IPS-NIHi11 (cell line): ENCODE results near the gene MYPOP.

Experiments used
- DNase-seq: peaks from one replicate; pipeline ENCODE4 v3.0.0; 2012; ENCODE audit warnings: mixed read lengths, low spot score

The MYPOP gene

DNA sequence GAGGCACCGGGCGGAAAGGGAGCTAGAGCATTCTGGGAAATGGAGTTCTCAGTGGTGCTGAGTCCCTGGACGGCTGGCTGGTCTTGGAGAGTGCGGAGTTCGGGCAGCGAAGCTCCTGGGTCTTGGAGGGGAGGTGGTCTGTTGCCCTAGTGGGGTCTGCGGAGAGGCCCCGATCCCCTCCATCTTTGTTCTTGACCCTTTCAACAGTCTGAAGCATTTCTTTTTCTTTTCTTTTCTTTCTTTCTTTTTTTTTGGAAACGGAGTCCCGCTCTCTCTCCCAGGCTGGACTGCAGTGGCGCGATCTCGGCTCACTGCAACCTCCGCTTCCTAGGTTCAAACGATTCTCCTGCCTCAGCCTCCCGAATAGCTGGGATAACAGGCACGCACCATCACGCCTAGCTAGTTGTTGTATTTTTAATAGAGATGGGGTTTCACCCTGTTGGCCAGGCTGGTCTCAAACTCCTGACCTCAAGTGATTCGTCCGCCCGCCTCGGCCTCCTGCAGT lies 39.0 kb downstream of the MYPOP start:
- DNase-seq, result no peak

DNA sequence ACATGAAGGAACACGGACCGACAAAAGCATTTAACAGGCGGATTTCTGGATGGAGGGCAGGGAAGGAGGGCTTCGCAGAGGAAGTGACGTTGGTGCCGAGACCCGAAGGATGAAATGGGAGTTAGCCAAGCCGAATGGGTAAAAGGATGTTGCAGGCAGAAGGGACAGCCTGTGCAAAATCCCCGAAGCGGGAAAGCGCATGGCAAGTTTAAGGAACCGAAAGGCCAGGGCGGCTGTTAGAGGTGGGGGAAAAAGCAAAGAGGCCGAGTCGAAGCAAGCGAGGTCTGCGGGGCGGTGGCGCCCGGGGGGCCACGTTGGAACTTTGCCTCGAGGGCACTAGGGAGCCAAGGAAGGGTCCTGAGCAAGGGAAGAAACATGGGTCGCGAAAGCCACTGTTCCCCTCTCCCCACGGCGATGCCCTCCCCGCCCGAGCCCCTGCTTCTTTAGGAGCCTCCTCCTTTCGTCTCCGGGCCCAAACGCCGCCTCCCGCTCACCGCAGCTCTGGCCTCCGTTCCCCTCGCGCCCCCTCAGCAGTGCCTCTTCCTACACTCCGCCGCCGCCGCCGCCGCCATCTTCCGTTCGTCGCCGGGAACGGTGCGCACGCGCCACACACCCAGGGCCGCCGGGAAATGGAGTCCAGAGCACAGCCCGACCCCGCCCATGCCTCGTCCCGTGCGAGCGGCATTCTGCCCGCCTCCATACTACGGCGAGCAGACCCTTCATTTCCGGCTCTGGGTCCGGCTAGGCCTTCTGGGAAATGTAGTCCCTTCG lies 39.7 kb downstream of the MYPOP start, which contains the start of gene SYMPK:
SYMPK (minus strand) TSS at position 584 of the 771 bp plus-strand sequence. CDS start 8,652 bp downstream, outside the sequence.
- peak; percentile 100 for DNase-seq

DNA sequence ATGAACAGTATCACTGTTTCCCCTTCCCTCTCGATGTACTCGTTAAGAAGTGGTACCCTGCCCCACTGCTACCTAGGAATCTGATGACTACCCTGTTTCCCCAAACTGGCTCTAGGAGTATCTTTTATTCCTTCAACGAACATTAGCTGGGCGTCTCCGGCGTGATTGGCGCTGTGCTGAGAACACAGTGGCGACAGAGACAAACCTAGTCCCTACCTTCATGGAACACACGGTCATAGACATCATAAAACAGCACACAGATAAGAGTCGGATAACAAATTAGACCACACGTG lies 40.2 kb downstream of the MYPOP start:
- peak; percentile 29 for DNase-seq

DNA sequence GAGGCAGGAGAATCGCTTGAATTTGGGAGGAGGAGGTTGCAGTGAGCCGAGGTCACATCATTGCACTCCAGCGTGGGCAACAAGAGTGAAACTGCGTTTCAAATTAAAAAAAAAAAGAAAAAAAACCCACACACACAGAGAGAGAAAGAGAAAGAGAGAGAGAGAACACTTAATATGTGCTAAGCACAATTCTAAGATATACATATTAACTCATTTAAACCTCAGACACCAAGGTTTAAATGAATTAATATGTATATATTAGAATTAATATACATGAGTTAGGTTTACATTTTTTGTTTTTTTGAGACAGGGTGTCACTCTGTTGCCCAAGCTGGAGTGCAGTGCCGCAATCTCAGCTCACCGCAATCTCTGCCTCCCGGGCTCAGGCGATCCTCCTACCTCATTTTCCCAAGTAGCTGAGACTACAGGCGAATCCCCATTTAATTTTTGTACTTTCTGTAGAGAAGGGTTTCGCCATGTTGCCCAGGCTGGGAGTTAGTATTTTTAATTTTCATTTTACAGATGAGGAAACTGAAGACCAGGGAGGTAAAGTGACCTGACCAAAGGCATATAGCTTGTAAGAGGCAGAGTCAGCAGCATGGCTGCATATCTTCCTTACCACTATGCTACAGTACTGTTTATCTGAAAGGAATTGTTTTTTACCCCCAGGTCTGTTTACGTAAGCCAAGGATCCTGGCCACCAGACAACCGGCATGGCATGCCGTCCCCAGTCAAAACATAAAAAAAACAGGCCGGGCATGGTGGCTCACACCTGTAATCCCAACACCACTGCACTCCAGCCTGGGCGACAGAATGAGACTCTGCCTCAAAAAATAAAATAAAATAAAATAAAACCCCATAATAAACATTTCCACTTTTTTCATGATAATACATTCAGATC lies 41.8 kb downstream of the MYPOP start:
- no peak for DNase-seq

DNA sequence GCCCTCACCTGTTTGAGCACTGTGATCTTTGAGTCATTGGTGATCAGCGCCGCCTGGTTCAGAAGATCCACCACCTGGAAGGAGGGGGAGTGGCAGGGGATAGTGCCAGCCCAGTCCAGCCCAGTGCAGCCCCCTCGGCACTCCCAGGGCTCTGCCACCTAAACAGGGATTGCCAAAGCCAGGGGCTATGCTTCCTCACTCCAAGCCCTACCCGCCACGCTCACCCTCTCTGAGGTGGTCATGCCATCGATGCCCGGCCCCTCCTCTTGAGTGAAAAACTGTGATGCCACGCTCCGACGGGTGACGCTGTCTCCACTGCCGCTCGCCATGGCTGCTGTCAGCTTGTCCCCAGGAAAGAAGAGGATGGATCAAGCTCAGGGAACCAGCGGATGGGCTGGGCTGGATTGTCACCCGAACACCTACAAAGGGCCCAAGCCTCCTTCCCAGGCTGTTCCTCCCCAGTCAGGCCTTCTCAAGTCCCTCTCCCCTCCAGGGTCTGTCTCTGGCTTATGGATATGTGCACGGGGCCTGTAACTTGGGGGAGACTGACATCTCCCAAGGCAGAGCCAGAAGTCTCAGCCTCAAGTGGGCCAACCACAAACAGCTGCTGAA lies 48.1 kb downstream of the MYPOP start:
- DNase-seq, result no peak

DNA sequence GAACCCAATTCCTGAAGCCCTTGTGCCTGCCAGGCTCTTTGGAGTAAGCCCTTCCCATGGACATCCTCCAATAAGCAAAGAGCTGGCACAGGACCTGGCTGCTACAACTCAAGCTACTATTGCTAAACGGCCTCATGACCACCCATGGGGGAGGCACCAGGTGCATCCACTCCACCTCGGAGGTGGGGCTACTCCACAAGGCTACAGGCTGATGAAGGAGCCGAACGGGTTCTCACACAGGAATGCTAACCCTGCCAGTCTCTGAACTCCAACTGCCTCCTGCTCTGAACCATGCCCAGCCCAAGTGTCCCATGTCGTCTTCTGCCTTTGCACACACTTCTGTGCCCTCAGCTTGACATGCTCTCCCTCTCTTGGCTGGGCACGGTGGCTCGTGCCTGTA lies 49.4 kb downstream of the MYPOP start:
- no peak for DNase-seq

DNA sequence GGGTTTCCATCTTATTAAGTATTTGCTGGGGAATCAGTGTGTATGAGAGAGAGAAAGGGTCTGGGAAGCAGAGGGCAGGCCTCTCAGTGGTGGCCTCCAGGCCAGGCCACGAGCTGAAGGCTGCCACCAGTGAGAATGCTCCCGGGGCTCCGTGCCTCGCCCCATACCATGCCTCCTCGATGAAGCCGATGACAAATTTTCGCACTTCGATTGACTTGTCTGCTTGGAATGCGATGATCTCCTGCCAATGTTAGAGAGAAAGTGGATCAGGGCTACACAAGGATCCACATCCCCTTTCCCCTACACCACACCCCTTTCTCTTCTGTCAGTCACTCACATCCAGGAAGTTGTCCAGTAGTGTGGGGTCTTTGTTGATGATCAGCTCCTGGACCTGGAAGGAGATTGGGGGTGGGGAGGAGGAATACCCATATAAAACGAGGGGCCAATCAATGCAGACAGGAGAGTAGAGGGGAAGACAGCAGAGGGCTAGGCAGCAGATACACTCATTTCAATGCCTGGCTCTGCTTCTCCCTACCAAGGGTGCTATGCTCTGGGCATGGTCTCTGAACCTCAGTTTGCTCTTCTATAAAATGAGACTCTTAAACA lies 50.2 kb downstream of the MYPOP start:
- DNase-seq, result no peak

DNA sequence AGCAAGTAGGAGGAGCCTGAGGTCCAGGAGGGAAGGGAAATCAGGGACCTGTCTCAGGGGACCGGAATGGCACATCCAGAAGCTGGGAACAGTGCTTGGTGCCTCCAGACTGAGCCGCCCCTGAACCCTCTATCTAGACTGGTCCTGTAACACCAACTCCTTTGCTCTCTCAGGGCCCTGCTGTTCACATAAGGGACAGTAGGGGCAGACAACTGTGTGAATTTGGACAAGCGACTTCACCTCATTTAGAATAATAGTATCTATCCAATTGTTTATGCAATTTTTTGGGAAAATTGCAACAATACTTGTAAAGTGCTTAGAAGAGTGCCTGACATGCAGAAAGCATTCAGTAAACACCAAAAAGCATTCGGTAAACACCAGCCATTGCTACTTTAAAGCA lies 53.5 kb downstream of the MYPOP start:
- peak; percentile 46 for DNase-seq

DNA sequence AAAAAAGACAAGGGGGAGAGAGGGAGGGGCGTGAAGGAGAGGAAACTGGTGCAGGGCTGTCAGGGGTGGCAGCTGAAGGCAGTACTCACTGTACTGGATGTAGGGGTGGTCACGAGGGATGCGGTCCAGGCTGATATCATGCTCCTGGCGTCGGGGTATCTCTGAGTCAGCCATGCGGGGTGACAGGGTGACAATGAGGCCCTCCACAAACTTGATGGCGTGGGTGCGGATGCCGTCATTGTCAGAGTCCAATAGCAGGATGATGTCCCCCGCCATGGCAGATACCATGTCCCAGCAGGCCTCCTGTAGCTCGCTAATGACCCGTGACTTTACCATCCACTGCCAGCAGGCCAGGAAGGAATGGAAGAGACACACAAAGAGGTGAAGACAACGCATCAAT lies 54.8 kb downstream of the MYPOP start:
- DNase-seq, result no peak

DNA sequence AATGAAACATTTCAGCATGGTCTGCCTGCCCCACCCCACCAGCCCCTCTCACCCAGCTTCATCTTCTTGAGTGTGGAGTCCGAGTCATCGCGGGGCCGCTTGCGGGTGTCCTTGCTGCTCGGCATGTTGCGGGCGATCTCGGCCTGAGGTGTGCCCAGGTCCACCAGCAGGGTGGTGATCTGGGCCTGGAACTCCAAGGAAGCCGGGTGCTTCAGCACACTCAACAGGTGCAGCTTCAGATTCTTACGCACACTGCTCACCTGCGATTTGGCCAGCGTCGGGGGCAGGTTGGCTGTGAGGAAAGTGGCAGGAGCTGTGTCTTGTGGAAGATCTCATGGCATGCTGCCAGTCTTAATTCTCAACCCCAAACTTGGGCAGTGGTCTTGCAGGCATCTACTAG lies 60.2 kb downstream of the MYPOP start:
- DNase-seq, result no peak
